GM12878 (cell line): ENCODE measurements around the gene HNRNPLL. TPM values are rescaled to one million over a fixed set of nuclear protein-coding genes. Genes with fewer than 3 reads are reported as not detected.
A peak's percentile ranks its signal among the peaks of the same experiment; 100 is the strongest.

Experiments
- ATAC-seq: fragments of 200-7000 bp; cut with Tn5 transposase; 3 replicates; pipeline ENCODE4 v1.9.1; 2020; ENCODE audit warnings: mild to moderate bottlenecking, moderate library complexity
- BruUV-seq: library from RNA; stranded (reverse); fragments of 400-500 nt; replicated peaks from 2 replicates; lab custom pipeline; 2021; lab: Mats Ljungman, UMichigan
- CTCF ChIA-PET: fragments of 300-600 bp; sonication (Branson Sonifier 250); formaldehyde crosslinking; extraction: SDS; loops from one replicate; lab custom pipeline; 2021; ENCODE audit warnings: inconsistent platforms; lab: Yijun Ruan, JAX
- POLR2A ChIA-PET: fragments of 350-600 bp; formaldehyde crosslinking; extraction: SDS; loops from one replicate; lab custom pipeline; 2021; ENCODE audit warnings: inconsistent platforms; lab: Charles Lee
- RAD21 ChIA-PET: fragments of 300-600 bp; sonication (Branson Sonifier 250); formaldehyde crosslinking; loops from one replicate; lab custom pipeline; 2023; ENCODE audit warnings: antibody characterized with exemption; ENCODE audit not compliant: unreplicated experiment; lab: Charles Lee
- SMC1A ChIA-PET: fragments of 300-600 bp; sonication (Branson Sonifier 250); formaldehyde crosslinking; loops from one replicate; lab custom pipeline; 2023; ENCODE audit not compliant: unreplicated experiment, uncharacterized antibody; lab: Charles Lee
- DNase-seq: peaks from one replicate; pipeline ENCODE4 v3.0.0-alpha.2; 2011; ENCODE audit warnings: low read depth, low spot score
- FAIRE-seq: peaks from 3 replicates; lab custom pipeline; 2011; peaks lifted over from hg19 to GRCh38; lab: Jason Lieb, UNC
- H2AFZ ChIP-seq: 2 replicates; pipeline ENCODE4 v1.6.0; 2011; ENCODE audit warnings: low read depth, low read length, control low read depth; ENCODE audit not compliant: control insufficient read depth
- H3K27ac ChIP-seq: 2 replicates; pipeline ENCODE4 v1.5.1; 2011; ENCODE audit warnings: control low read depth; ENCODE audit not compliant: control insufficient read depth, insufficient read depth
- H3K27me3 ChIP-seq, 2 experiments: replicated peaks in 1 of 2; 2 replicates each; pipeline versions ENCODE4 v1.6.0 to v1.6.1; 2011; ENCODE audit warnings: low read length in 1 of 2; ENCODE audit not compliant: control insufficient read depth in 2 of 2, insufficient read depth in 2 of 2
- H3K36me3 ChIP-seq, 2 experiments: 2 replicates each; pipeline ENCODE4 v1.5.1; 2011; ENCODE audit warnings: low read length in 1 of 2; ENCODE audit not compliant: control insufficient read depth in 2 of 2, insufficient read depth in 2 of 2
- H3K4me1 ChIP-seq: 2 replicates; pipeline ENCODE4 v1.6.1; 2011; ENCODE audit warnings: mild to moderate bottlenecking, low read length, moderate library complexity, mixed read lengths; ENCODE audit not compliant: control insufficient read depth, insufficient read depth
- H3K4me2 ChIP-seq: 2 replicates; pipeline ENCODE4 v1.6.0; 2011; ENCODE audit warnings: control low read depth; ENCODE audit not compliant: control insufficient read depth, insufficient read depth
- H3K4me3 ChIP-seq: fragments of 200-600 bp; sonication (generic); 2 replicates; pipeline ENCODE4 v1.5.1; 2016
- H3K79me2 ChIP-seq: 2 replicates; pipeline ENCODE4 v1.6.0; 2011; ENCODE audit warnings: low read length; ENCODE audit not compliant: control insufficient read depth, insufficient read depth
- H3K9ac ChIP-seq: 2 replicates; pipeline ENCODE4 v1.8.0; 2011; ENCODE audit warnings: low read length, control low read depth, mixed read lengths; ENCODE audit not compliant: control insufficient read depth, insufficient read depth
- H3K9me3 ChIP-seq: replicated peaks from 3 replicates; pipeline ENCODE4 v1.5.1; 2011; ENCODE audit warnings: mild to moderate bottlenecking, low read length; ENCODE audit not compliant: control insufficient read depth, insufficient read depth
- H4K20me1 ChIP-seq: 2 replicates; pipeline ENCODE4 v1.6.0; 2011; ENCODE audit not compliant: control insufficient read depth, insufficient read depth
- FOXM1 ChIP-seq: IDR thresholded peaks from 2 replicates; pipeline ENCODE4 v1.6.1; 2012; ENCODE audit warnings: low read depth, mild to moderate bottlenecking, inconsistent platforms, low read length, moderate library complexity
- MEF2B ChIP-seq: fragments of 450-650 bp; IDR thresholded peaks from 2 replicates; pipeline ENCODE4 v1.6.1; 2018; ENCODE audit warnings: mild to moderate bottlenecking, moderate library complexity; ENCODE audit not compliant: partially characterized antibody, poor library complexity, severe bottlenecking
- SMC3 ChIP-seq: IDR thresholded peaks from 2 replicates; pipeline ENCODE4 v1.6.1; 2011; ENCODE audit warnings: low read length, improper control_type of control experiment, borderline replicate concordance
- SP1 ChIP-seq: IDR thresholded peaks from one replicate; pipeline ENCODE4 v1.6.1; 2011; ENCODE audit warnings: low read depth, low read length
- TCF7 ChIP-seq: IDR thresholded peaks from 2 replicates; pipeline ENCODE4 v1.6.1; 2014; ENCODE audit warnings: antibody characterized with exemption, borderline replicate concordance
- ZNF24 ChIP-seq: fragments of 450-650 bp; IDR thresholded peaks from 2 replicates; pipeline ENCODE4 v1.6.1; 2017; ENCODE audit warnings: antibody characterized with exemption, mild to moderate bottlenecking
- WGBS: methylation state at CpG from one replicate; pipeline ENCODE4 v1.1.6; 2016; ENCODE audit warnings: low lambda C conversion rate; ENCODE audit not compliant: insufficient replicate concordance, insufficient coverage; ENCODE audit errors: missing lambda C conversion rate; 5-methylcytosine and 5-hydroxymethylcytosine counted together
- in situ Hi-C: fragments of 300-500 bp; cut with MboI; formaldehyde crosslinking; loops from 9 replicates; pipeline ENCODE4 v1.14.3; 2018; ENCODE audit warnings: mixed read lengths
- intact Hi-C: fragments of 100-400 bp; cut with micrococcal nuclease; formaldehyde crosslinking; loops from one replicate; pipeline ENCODE4 v1.14.2; 2022; ENCODE audit not compliant: unreplicated experiment
- polyA plus RNA-seq, 11 experiments: library from polyadenylated mRNA; depleted of rRNA in 4 of 11; unstranded in 6 of 11; stranded (reverse) in 5 of 11; fragments of >200 nt; fragmentation: Nextera tagmentation in 4 of 11; fragmentation: Illumina TruSeq in 1 of 11; extraction: Ambion mirVana in 4 of 11; extraction: Trizol in 1 of 11; gene quantifications; 1 replicate in 1 of 11; 2 replicates in 10 of 11; pipeline versions ENCODE4 v1.2.1 to v1.2.3, GENCODE V29; 2011 to 2016; ENCODE audit warnings: inconsistent platforms in 2 of 11, missing spikeins in 2 of 11, low read depth in 1 of 11
- total RNA-seq, 4 experiments: library from RNA; depleted of rRNA in 3 of 4; stranded (reverse); fragments of >200 nt in 3 of 4; fragmentation: Illumina TruSeq in 1 of 4; extraction: Trizol in 1 of 4; gene quantifications; 2 replicates each; pipeline versions ENCODE4 v1.2.1 to v1.2.3, GENCODE V29; 2013 to 2021

HNRNPLL gene
- total and polyA plus RNA-seq, 10 of the 15 experiments (the other 5 are each of a cell fraction or from before 2014, with no cell fraction given), result 0.98 to 27.1 (median 2.9) TPM

- DNase-seq, result no peak
- peaks cover 0 to 2% of the 10 kb centered on the region in 2 experiments; a peak in 1 of 4 replicates for H3K27me3 ChIP-seq
- H2AFZ ChIP-seq, result no peak overlapping the region
- no peak overlapping the region for H3K9ac ChIP-seq
- no peak for FAIRE-seq
- no peak overlapping the region for H3K27ac ChIP-seq
- SMC1A ChIA-PET, result interaction anchor here (1.1 to 2.1 kb wide), 5 partner anchors 15 to 46 kb away, joined by 4 to 5 read pairs (median 5); no protein-coding TSS in a partner anchor
- H3K4me1 ChIP-seq, result peaks cover 3% of the 10 kb centered on the region; the same call in 1 of the 2 replicates
- RAD21 ChIA-PET, result interaction anchor here (1.2 kb wide), 1 partner anchor 45 kb away, joined by 4 read pairs; no protein-coding TSS in a partner anchor
- no peaks in the 10 kb centered on the region for H3K36me3 ChIP-seq
- intact Hi-C loops, result no loop called here
- no peaks in the 10 kb centered on the region for H4K20me1 ChIP-seq
- 68% methylated on average over 4 of the region's 4 CpGs for WGBS
- BruUV-seq, result no TSS peak
- ATAC-seq, result no peak
- TF ChIP-seq FOXM1, result no peak
- no peak for TF ChIP-seq MEF2B
- no peak for TF ChIP-seq ZNF24
- no peak for TF ChIP-seq SP1
- H3K4me3 ChIP-seq, result no peak overlapping the region
- H3K79me2 ChIP-seq, result no peaks in the 10 kb centered on the region
- POLR2A ChIA-PET, result interaction anchor here (0.7 to 1.1 kb wide), 3 partner anchors 15 to 25 kb away, joined by 3 read pairs; no protein-coding TSS in a partner anchor
- no peak overlapping the region for H3K4me2 ChIP-seq
- in situ Hi-C loops, result no loop called here
- peaks cover 3% of the 10 kb centered on the region; the same call in 2 of the 3 replicates for H3K9me3 ChIP-seq
- CTCF ChIA-PET, result interaction anchor here (0.6 to 3.5 kb wide), 6 partner anchors 14 to 97 kb away, joined by 3 to 14 read pairs (median 3); no protein-coding TSS in a partner anchor
These were observed 24.7 kb upstream of the HNRNPLL start for GRCh38 chr2:38627391-38627790.

DNA sequence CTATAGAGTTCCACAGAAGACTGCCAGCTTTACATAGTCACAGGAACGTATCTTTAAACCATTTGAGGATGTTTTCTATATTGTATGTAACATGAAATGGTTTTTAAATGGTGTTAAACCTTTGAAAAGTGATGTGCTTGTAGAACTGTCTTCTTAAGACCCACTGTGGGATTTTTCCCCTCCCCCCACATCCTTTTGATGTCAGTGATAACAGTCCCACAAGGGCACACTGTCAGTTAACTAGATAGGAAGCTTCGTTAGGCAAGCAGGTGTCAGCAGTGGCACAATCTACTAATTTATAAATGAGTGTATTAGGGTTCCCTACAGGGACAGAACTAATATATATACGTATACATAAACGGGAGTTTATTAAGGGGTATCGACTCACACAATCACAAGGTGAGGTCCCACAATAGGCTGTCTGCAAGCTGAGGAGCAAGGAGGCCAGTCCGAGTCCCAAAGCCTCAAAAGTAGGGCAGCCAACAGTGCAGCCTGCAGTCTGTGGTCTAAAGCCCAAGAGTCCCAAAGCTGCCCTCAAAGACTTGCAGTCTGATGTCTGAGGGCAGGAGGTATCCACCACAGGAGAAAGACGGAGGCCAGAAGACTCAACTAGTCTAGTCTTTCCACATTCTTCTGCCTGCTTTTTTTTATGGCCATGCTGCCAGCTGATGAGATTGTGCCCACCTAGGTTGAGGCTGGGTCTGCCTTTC lies 23.8 kb upstream of the HNRNPLL start:
- no peak overlapping the region for H3K4me2 ChIP-seq
- no peaks in the 10 kb centered on the region for H3K79me2 ChIP-seq
- no peaks in the 10 kb centered on the region for H3K4me1 ChIP-seq
- H3K9ac ChIP-seq, result no peak overlapping the region
- no peak overlapping the region for H2AFZ ChIP-seq
- ChIA-PET CTCF (interaction anchor here (0.8 to 3.5 kb wide), 9 partner anchors 10 to 794 kb away, joined by 3 to 14 read pairs (median 3); no protein-coding TSS in a partner anchor), RAD21 (interaction anchor here (0.6 to 1.9 kb wide), 6 partner anchors 19 to 100 kb away, joined by 3 to 7 read pairs (median 3); no protein-coding TSS in a partner anchor), POLR2A (interaction anchor here (0.7 to 2.0 kb wide), 2 partner anchors 14 to 26 kb away, joined by 3 to 9 read pairs; no protein-coding TSS in a partner anchor), SMC1A (interaction anchor here (0.7 to 2.1 kb wide), 9 partner anchors 9 to 45 kb away, joined by 3 to 5 read pairs (median 5); no protein-coding TSS in a partner anchor)
- WGBS, result 59% methylated on average over 7 of the region's 7 CpGs
- in situ Hi-C loops (no loop called here), intact Hi-C loops (no loop called here)
- H3K4me3 ChIP-seq, result no peak overlapping the region
- H3K27me3 ChIP-seq, result peaks cover 0 to 2% of the 10 kb centered on the region in 2 experiments; a peak in 1 of 4 replicates
- no peak overlapping the region for H3K27ac ChIP-seq
- H3K9me3 ChIP-seq, result peaks cover 3% of the 10 kb centered on the region; the same call in 2 of the 3 replicates
- no peaks in the 10 kb centered on the region for H4K20me1 ChIP-seq
- DNase-seq (no peak), FAIRE-seq (no peak), ATAC-seq (no peak)
- H3K36me3 ChIP-seq, result no peaks in the 10 kb centered on the region
- 0 out of 2 replicates have a peak, but pooled peaks have one; percentile 25 for TF ChIP-seq TCF7
- no peak for TF ChIP-seq SMC3
- BruUV-seq, result no TSS peak
